Smooth muscle cell (in vitro differentiated cells): ENCODE data around the gene SMARCD3. TPM values are rescaled to one million over a fixed set of nuclear protein-coding genes. Genes with fewer than 3 reads are reported as not detected.

Experiments
- DNase-seq: peaks from one replicate; lab custom pipeline; 2025; ENCODE audit not compliant: unreplicated experiment; lab: John Stamatoyannopoulos, UW
- H2AFZ ChIP-seq: fragments of 200-600 bp; sonication (generic); 2 replicates; pipeline ENCODE4 v1.6.0; 2016; ENCODE audit warnings: antibody characterized with exemption, low read depth, mild to moderate bottlenecking
- H3F3A ChIP-seq: fragments of 200-600 bp; sonication (generic); 2 replicates; pipeline ENCODE4 v1.6.0; 2017; ENCODE audit warnings: antibody characterized with exemption, low read depth
- H3K27ac ChIP-seq: fragments of 200-600 bp; sonication (generic); 2 replicates; pipeline ENCODE4 v1.5.1; 2016; ENCODE audit warnings: low read depth, mild to moderate bottlenecking
- H3K27me3 ChIP-seq: fragments of 200-600 bp; sonication (generic); 2 replicates; pipeline ENCODE4 v1.6.1; 2016; ENCODE audit warnings: low read depth, mild to moderate bottlenecking
- H3K36me3 ChIP-seq: fragments of 200-600 bp; sonication (generic); 2 replicates; pipeline ENCODE4 v1.5.1; 2016; ENCODE audit warnings: low read depth
- H3K4me1 ChIP-seq: fragments of 200-600 bp; sonication (generic); 2 replicates; pipeline ENCODE4 v1.5.1; 2016; ENCODE audit warnings: low read depth
- H3K4me2 ChIP-seq: fragments of 200-600 bp; sonication (generic); 2 replicates; pipeline ENCODE4 v1.6.0; 2016; ENCODE audit warnings: mild to moderate bottlenecking
- H3K4me3 ChIP-seq: fragments of 200-600 bp; sonication (generic); 2 replicates; pipeline ENCODE4 v1.5.1; 2016; ENCODE audit warnings: mild to moderate bottlenecking
- H3K79me2 ChIP-seq: fragments of 200-600 bp; sonication (generic); 2 replicates; pipeline ENCODE4 v1.6.0; 2016; ENCODE audit warnings: low read depth, mild to moderate bottlenecking
- H3K9ac ChIP-seq: fragments of 200-600 bp; sonication (generic); 2 replicates; pipeline ENCODE4 v1.6.0; 2016; ENCODE audit warnings: low read depth
- H3K9me3 ChIP-seq: fragments of 200-600 bp; sonication (generic); replicated peaks from 2 replicates; pipeline ENCODE4 v1.5.1; 2016; ENCODE audit warnings: low read depth
- H4K20me1 ChIP-seq: fragments of 200-600 bp; sonication (generic); 2 replicates; pipeline ENCODE4 v1.6.0; 2016; ENCODE audit warnings: low read depth
- WGBS: methylation state at CpG from one replicate; pipeline ENCODE4 v1.1.7; 2016; ENCODE audit warnings: low lambda C conversion rate; 5-methylcytosine and 5-hydroxymethylcytosine counted together
- polyA plus RNA-seq: library from polyadenylated mRNA; unstranded; fragments of >200 nt; fragmentation: Nextera tagmentation; extraction: Ambion mirVana; gene quantifications from 2 replicates; pipeline ENCODE4 v1.2.1, GENCODE V29; 2016
- total RNA-seq: library from RNA; depleted of rRNA; stranded (reverse); fragments of >200 nt; gene quantifications from 2 replicates; pipeline ENCODE4 v1.2.3, GENCODE V29; 2014
- TF ChIP-seq, protein P1 (sequence below): fragments of 200-600 bp; sonication (generic); IDR thresholded peaks from 2 replicates; pipeline ENCODE4 v1.5.1; 2017; ENCODE audit warnings: borderline replicate concordance, mild to moderate bottlenecking, antibody characterized with exemption; ENCODE audit not compliant: insufficient read depth, poor library complexity, severe bottlenecking

The SMARCD3 gene
- total and polyA plus RNA-seq, 2 experiments from 2014 or later: 44.4 to 58.1 TPM

DNA sequence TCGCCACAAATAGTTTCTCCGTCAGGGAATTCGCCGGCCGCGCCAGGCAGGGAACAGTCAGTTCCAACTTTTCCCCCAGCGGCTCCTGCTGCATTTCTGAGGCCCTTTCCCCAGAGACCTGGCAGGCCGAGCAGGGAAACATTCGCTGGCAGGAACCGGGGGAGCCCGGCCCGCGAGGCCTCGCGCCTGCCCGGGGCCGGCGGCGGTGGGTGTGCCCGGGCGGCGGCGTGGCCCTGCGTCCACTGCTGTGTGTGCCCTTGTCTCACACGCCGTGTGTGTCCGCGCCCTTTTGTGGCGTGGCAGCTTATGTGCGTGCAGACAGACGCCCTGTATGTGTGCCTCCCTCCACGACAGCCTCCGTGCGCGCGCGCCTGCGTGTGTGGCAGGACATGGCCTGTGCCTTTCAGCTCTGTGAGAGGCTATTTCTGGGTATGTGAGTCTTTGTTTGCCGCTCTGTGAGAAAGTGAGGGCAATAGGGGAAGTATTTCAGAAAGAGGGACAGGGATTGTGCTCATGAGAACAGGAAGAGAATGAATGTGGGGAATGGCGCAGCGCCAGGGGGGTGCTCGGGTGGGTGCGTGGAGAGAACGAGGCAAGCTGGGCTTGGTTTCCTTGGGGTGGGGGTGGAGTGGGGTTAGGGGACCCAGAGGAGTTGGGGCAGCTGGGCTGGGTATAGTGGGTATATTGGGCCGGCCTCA lies 689 bp upstream of the SMARCD3 start:
- Histone ChIP-seq H3K27ac (peak overlapping the region; percentile 89), H3K36me3 (no peaks in the 10 kb centered on the region), H4K20me1 (peaks cover 32% of the 10 kb centered on the region), H3K9me3 (no peaks in the 10 kb centered on the region), H2AFZ (peak overlapping the region; percentile 48), H3K4me2 (peak overlapping the region; percentile 99), H3K4me1 (peaks cover 48% of the 10 kb centered on the region), H3K4me3 (peak overlapping the region; percentile 80), H3K79me2 (peaks cover 28% of the 10 kb centered on the region), H3K27me3 (no peaks in the 10 kb centered on the region), H3F3A (no peaks in the 10 kb centered on the region), H3K9ac (peak overlapping the region; percentile 52)
- DNase-seq: peak; percentile 66
- TF ChIP-seq, protein P1, sequence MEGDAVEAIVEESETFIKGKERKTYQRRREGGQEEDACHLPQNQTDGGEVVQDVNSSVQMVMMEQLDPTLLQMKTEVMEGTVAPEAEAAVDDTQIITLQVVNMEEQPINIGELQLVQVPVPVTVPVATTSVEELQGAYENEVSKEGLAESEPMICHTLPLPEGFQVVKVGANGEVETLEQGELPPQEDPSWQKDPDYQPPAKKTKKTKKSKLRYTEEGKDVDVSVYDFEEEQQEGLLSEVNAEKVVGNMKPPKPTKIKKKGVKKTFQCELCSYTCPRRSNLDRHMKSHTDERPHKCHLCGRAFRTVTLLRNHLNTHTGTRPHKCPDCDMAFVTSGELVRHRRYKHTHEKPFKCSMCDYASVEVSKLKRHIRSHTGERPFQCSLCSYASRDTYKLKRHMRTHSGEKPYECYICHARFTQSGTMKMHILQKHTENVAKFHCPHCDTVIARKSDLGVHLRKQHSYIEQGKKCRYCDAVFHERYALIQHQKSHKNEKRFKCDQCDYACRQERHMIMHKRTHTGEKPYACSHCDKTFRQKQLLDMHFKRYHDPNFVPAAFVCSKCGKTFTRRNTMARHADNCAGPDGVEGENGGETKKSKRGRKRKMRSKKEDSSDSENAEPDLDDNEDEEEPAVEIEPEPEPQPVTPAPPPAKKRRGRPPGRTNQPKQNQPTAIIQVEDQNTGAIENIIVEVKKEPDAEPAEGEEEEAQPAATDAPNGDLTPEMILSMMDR: no peak
- WGBS: under 1% methylated on average over 40 of the region's 45 CpGs

DNA sequence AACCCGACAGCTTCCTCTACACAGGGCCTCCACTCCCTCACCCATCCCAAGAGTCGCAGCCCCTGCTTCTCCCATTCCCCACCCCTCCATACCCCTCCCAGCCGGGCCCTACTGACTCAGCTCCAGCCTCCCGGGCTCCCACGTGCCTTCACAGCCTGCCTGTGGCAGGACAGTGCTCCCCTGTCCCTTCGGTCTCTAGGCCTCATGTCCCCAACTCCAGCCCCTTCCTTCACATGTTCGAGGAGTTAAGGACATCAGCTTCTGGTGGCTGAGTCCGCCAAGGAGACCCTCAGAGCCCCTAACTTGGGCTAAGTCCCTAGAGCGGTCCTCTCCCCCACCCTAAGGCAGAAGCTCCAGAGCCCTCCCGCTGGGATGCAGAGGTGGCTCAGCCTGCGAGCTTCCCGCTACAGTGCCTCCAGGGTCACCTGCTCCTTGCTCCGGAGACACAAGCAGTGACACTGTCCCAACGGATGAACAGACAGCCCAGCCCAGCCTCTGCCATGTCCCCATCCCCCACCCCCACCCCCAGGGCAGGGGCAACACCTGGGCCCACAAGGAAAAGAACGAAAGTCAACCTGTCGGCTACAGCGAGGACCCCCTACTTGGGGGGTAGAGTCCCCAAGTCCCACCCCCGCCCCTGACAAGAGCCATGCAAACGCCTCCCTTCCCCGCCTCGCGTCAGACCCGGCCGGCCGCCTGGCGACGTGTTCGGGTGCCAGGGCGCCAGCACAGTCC lies 716 bp downstream of the SMARCD3 start:
- no peak for DNase-seq
- Histone ChIP-seq H3K4me2 (peak overlapping the region; percentile 99), H3K9ac (peak overlapping the region; percentile 90), H3K27me3 (no peaks in the 10 kb centered on the region), H3K36me3 (no peaks in the 10 kb centered on the region), H3K79me2 (peaks cover 28% of the 10 kb centered on the region), H3F3A (no peaks in the 10 kb centered on the region), H4K20me1 (peaks cover 46% of the 10 kb centered on the region), H2AFZ (peak overlapping the region; percentile 93), H3K9me3 (no peaks in the 10 kb centered on the region), H3K4me1 (peaks cover 47% of the 10 kb centered on the region), H3K27ac (peak overlapping the region; percentile 81), H3K4me3 (peak overlapping the region; percentile 80)
- TF ChIP-seq, protein P1: no peak
- WGBS: 11% methylated on average over 12 of the region's 29 CpGs

DNA sequence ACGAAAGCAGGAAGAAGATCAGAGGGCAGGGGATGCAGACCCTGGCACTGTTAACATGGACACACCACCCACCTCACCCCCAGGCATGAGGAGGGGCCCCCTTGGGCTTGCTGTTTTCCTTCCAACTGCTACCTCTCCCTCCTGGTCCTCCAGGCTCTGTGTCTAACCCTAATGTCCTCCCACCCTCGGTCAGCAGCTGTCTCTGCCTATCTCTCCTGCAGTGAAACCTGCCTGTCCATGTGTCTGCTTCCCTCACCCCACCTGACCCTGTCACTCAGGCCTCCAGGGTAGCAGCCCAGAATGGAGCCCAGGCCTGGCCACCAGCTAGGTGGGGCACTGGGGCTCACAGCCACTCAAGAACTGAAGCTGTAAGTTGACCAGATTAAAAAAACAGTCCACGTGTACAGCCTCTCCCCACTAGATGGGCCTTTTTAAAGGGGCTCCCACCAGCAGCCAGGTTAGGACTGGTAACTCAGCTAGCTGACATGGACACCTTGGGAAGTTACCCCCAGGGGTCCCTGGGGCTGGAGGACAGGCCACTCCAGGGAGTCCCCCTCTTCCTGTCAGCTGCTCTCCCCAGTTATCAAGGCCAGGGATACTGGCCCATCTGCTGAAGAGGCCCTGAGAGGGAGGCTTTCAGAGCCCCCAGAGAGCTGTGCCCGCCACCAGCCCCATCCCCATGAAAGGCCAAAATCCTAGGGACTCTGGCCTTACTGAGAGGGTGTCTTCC lies 1.5 kb downstream of the SMARCD3 start:
- H3K4me3 ChIP-seq: peak overlapping the region; percentile 80
- 23% methylated on average over 4 of the region's 4 CpGs for WGBS
- H4K20me1 ChIP-seq: peaks cover 54% of the 10 kb centered on the region
- no peaks in the 10 kb centered on the region for H3F3A ChIP-seq
- no peak overlapping the region for H2AFZ ChIP-seq
- H3K36me3 ChIP-seq: no peaks in the 10 kb centered on the region
- peaks cover 39% of the 10 kb centered on the region for H3K4me1 ChIP-seq
- H3K9me3 ChIP-seq: no peaks in the 10 kb centered on the region
- H3K79me2 ChIP-seq: peaks cover 28% of the 10 kb centered on the region
- H3K9ac ChIP-seq: no peak overlapping the region
- H3K27ac ChIP-seq: peak overlapping the region; percentile 81
- TF ChIP-seq, protein P1: no peak
- H3K4me2 ChIP-seq: peak overlapping the region; percentile 99
- H3K27me3 ChIP-seq: no peaks in the 10 kb centered on the region
- no peak for DNase-seq
